ENCODE data around the gene CATSPER1.

Gene CATSPER1

DNA sequence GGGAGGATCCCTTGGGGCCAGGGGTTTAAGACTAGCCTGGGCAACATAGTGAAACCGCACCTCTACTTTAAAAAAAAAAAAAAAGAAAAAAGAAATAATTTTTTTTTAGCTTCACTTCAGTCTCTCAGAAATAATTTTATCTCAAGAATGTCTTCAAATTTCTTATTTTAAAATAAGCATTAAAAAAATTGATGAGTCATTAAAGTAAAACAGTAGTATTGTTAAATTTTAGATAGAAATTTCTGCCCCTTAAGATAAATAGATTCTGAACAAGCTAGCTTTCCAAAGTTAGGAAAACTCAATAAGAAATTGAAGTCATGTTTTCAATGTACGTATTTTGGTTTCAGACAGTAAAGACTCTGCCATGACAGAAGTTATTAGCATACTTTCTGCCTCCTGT, 36.1 kb upstream of the CATSPER1 start:
- TF ChIP-seq, protein P1, sequence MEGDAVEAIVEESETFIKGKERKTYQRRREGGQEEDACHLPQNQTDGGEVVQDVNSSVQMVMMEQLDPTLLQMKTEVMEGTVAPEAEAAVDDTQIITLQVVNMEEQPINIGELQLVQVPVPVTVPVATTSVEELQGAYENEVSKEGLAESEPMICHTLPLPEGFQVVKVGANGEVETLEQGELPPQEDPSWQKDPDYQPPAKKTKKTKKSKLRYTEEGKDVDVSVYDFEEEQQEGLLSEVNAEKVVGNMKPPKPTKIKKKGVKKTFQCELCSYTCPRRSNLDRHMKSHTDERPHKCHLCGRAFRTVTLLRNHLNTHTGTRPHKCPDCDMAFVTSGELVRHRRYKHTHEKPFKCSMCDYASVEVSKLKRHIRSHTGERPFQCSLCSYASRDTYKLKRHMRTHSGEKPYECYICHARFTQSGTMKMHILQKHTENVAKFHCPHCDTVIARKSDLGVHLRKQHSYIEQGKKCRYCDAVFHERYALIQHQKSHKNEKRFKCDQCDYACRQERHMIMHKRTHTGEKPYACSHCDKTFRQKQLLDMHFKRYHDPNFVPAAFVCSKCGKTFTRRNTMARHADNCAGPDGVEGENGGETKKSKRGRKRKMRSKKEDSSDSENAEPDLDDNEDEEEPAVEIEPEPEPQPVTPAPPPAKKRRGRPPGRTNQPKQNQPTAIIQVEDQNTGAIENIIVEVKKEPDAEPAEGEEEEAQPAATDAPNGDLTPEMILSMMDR (IDR thresholded peaks at IDR 0.05; ENCODE audit: poor library complexity, severe bottlenecking): no peak
- peaks cover 100% of the 10 kb centered on the region for H3K36me3 ChIP-seq (ENCODE audit: low read depth)
- H3K4me1 ChIP-seq (ENCODE audit: insufficient read depth, poor library complexity, severe bottlenecking): no peaks in the 10 kb centered on the region
- DNase-seq (ENCODE audit: low spot score) (no peak), ATAC-seq (ENCODE audit: low read depth) (no peak)
- H3K4me3 ChIP-seq (ENCODE audit: severe bottlenecking): no peak overlapping the region
- no peaks in the 10 kb centered on the region for H3K27me3 ChIP-seq (ENCODE audit: insufficient read depth, poor library complexity, severe bottlenecking)
- H3K27ac ChIP-seq (ENCODE audit: poor library complexity, severe bottlenecking): no peak overlapping the region
- H3K9me3 ChIP-seq (ENCODE audit: severe bottlenecking): no peaks in the 10 kb centered on the region

DNA sequence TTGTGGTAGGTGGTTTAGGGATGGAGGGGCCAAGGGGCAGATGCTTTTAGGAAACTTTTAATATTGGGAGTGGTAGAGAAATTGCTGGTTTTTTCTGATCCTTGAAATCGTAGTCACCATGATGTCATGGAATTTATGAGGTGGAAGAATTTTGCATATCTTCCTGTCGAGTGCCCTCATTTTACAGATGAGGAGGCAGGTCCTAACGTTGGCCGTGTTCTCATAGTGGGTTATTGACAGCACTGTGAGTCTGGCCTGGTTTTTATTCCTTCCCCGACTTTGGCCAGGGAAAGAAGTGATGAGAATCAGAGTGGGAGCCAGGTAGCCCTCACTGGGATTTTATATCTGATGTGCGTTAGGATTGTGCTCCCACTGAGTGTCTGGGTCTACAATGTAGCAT, 35.0 kb upstream of the CATSPER1 start:
- Histone ChIP-seq H3K27ac (ENCODE audit: poor library complexity, severe bottlenecking) (no peak overlapping the region), H3K36me3 (ENCODE audit: low read depth) (peaks cover 100% of the 10 kb centered on the region), H3K27me3 (ENCODE audit: insufficient read depth, poor library complexity, severe bottlenecking) (no peaks in the 10 kb centered on the region), H3K4me1 (ENCODE audit: insufficient read depth, poor library complexity, severe bottlenecking) (no peaks in the 10 kb centered on the region), H3K4me3 (ENCODE audit: severe bottlenecking) (no peak overlapping the region), H3K9me3 (ENCODE audit: severe bottlenecking) (no peaks in the 10 kb centered on the region)
- DNase-seq (ENCODE audit: low spot score) (no peak), ATAC-seq (ENCODE audit: low read depth) (no peak)
- TF ChIP-seq, protein P1 (IDR thresholded peaks at IDR 0.05; ENCODE audit: poor library complexity, severe bottlenecking): no peak

DNA sequence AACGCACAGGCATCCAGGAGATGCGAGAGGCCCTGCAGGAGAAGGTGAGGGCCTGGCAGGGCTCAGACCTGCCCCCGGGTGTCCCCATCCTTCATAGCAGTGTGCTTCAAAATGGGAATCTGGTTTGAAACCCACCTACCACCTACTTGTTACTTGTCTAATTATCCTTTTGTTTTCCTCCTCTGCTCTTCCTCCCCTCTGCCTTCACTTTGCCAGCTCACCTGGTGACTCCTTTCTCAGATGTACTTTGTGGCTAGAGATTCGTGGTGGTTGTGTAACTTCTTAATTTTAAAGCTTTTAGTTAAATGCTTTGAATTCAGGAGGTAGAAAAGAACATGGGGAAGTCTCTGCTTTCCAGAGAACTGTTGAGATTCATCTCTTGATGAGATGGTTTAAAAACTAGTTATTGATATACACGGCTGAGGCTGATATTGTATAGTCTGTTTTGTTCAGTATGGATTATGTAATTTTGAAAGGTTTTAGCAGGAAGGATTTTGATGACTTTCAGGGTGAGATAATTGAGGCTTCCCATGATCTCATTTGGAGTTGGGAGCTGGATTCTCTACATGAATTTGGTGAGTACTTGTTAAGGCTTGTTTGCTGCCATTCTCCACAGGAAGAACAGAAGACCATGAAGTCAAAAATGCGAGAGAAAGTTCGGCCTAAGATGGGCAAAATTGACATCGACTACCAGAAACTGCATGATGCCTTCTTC, 33.8 kb upstream of the CATSPER1 start:
- no peak for DNase-seq (ENCODE audit: low spot score)
- TF ChIP-seq, protein P1 (IDR thresholded peaks at IDR 0.05; ENCODE audit: poor library complexity, severe bottlenecking): no peak
- H3K9me3 ChIP-seq (ENCODE audit: severe bottlenecking): no peaks in the 10 kb centered on the region
- no peaks in the 10 kb centered on the region for H3K4me1 ChIP-seq (ENCODE audit: insufficient read depth, poor library complexity, severe bottlenecking)
- no peak overlapping the region for H3K4me3 ChIP-seq (ENCODE audit: severe bottlenecking)
- no peaks in the 10 kb centered on the region for H3K27me3 ChIP-seq (ENCODE audit: insufficient read depth, poor library complexity, severe bottlenecking)
- ATAC-seq (ENCODE audit: low read depth): no peak
- no peak overlapping the region for H3K27ac ChIP-seq (ENCODE audit: poor library complexity, severe bottlenecking)
- H3K36me3 ChIP-seq (ENCODE audit: low read depth): peaks cover 99% of the 10 kb centered on the region

DNA sequence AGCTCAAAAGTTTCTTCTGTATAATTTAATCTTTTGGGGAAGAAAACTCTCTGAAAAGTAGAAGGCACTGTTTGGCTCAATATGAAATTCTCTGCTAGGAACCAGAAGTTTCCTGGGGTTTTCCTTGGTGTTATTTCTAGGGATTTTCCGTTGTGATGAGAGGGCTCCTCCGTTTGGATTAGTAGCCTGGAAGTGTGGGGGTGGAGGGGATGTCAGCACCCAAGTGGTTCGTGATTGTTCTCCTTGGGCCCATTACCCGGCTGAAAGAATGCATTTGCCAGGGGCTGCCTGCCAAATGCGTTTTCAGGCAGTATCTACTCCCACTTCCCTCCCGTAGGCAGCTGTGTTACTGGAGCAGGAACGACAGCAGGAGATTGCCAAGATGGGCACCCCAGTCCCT, 30.2 kb upstream of the CATSPER1 start:
- Histone ChIP-seq H3K4me3 (ENCODE audit: severe bottlenecking) (no peak overlapping the region), H3K27ac (ENCODE audit: poor library complexity, severe bottlenecking) (no peak overlapping the region), H3K9me3 (ENCODE audit: severe bottlenecking) (no peaks in the 10 kb centered on the region), H3K4me1 (ENCODE audit: insufficient read depth, poor library complexity, severe bottlenecking) (peaks cover 5% of the 10 kb centered on the region), H3K36me3 (ENCODE audit: low read depth) (peaks cover 89% of the 10 kb centered on the region), H3K27me3 (ENCODE audit: insufficient read depth, poor library complexity, severe bottlenecking) (no peaks in the 10 kb centered on the region)
- DNase-seq (ENCODE audit: low spot score) (no peak), ATAC-seq (ENCODE audit: low read depth) (no peak)
- TF ChIP-seq, protein P1 (IDR thresholded peaks at IDR 0.05; ENCODE audit: poor library complexity, severe bottlenecking): no peak

DNA sequence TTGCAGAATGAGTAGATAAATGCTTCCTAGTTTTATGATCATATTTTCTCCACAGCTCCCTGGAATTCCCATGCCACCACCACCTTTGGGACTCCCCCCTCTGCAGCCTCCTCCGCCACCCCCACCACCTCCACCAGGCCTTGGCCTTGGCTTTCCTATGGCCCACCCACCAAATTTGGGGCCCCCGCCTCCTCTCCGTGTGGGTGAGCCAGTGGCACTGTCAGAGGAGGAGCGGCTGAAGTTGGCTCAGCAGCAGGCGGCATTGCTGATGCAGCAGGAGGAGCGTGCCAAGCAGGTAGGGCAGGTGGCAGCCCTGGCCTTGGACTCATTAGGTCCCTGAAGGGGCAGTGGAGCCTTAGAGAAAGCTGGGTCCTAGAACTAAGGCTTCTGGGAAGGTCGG, 28.7 kb upstream of the CATSPER1 start:
- no peak for ATAC-seq (ENCODE audit: low read depth)
- TF ChIP-seq, protein P1 (IDR thresholded peaks at IDR 0.05; ENCODE audit: poor library complexity, severe bottlenecking): no peak
- Histone ChIP-seq H3K4me3 (ENCODE audit: severe bottlenecking) (no peak overlapping the region), H3K9me3 (ENCODE audit: severe bottlenecking) (no peaks in the 10 kb centered on the region), H3K27me3 (ENCODE audit: insufficient read depth, poor library complexity, severe bottlenecking) (no peaks in the 10 kb centered on the region), H3K27ac (ENCODE audit: poor library complexity, severe bottlenecking) (no peak overlapping the region), H3K4me1 (ENCODE audit: insufficient read depth, poor library complexity, severe bottlenecking) (peaks cover 14% of the 10 kb centered on the region), H3K36me3 (ENCODE audit: low read depth) (peaks cover 74% of the 10 kb centered on the region)
- no peak for DNase-seq (ENCODE audit: low spot score)
